HG03469 (cell line): Measurements from ENCODE around the gene ZDHHC1.

Source experiments
- ATAC-seq: cut with Tn5 transposase; IDR thresholded peaks from one replicate; pipeline ENCODE4 v1.9.1; 2021; ENCODE audit warnings: mild to moderate bottlenecking, moderate library complexity, moderate number of reproducible peaks; ENCODE audit not compliant: unreplicated experiment

ZDHHC1 gene

GRCh38 chr16:67448580-67448979 is 32.3 kb upstream of the ZDHHC1 start:
- no peak for ATAC-seq

GRCh38 chr16:67447508-67448076 is 31.3 kb upstream of the ZDHHC1 start:
- ATAC-seq, result no peak

- no peak for ATAC-seq
Observed at GRCh38 chr16:67446968-67447507, 30.8 kb upstream of the ZDHHC1 start.

GRCh38 chr16:67445913-67446907 is 29.9 kb upstream of the ZDHHC1 start:
- ATAC-seq, result no peak

DNA sequence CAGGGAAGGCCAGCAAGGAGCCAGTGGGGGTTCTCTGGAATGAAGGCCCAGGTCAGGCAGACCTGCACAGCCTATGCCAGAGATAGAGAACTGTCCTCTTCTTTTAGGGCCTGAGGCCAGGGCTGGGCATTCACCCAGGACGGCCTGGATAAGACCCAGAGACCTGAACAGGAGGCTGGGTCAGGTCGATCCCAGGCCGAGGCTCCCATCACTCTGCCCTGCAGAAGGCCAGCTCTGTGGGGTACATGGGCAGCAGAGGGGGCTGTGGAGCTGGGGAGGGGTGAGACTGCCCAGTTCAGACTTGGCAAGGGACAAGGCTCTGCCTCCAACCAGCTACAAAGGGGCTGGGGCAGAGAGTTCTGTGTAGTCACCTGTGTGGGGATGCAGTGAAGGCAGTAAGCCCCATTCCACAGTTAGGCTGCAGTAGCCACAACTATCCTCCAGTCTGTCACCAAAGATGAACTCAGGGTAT is 29.2 kb upstream of the ZDHHC1 start:
- no peak for ATAC-seq

DNA sequence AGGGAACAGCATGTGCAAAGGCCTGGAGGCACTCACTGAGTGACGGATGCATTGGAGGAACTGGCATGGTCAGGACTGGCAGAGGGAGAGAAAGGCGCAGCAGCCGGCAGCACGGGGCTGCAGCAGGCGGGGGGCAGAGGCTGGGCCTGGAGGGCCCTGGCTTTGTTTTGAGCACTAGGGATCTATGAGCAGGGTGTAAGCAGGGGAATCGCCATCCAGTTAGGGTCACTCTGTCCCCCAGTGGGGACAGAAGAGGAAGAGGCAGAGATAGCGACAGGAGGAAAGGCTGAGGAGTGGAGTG is 28.8 kb upstream of the ZDHHC1 start:
- no peak for ATAC-seq

- no peak for ATAC-seq
Observed at GRCh38 chr16:67444259-67445125, 28.2 kb upstream of the ZDHHC1 start.

GRCh38 chr16:67443265-67443664 is 27.0 kb upstream of the ZDHHC1 start:
- no peak for ATAC-seq

GRCh38 chr16:67442581-67443255 is 26.4 kb upstream of the ZDHHC1 start:
- ATAC-seq, result no peak

DNA sequence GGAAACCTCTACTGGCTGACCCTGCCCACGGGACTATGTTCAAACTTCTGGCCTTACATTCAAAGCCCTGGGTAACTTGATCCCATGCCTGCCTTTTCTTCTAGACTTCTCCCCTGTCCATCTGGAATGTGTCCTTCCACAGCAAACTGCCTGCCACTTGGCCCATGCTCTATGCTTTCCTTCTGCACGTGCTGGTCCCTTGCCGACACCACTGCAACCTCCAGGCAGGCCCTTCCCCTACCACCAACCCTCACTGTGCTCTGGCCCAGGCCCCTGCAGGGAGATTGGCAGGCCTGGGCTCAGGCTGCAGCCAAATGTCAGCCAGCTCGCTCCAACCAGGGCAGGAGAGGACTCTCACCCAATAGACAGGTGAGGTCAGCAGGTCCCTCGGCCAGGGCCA is 25.6 kb upstream of the ZDHHC1 start:
- ATAC-seq, result no peak

GRCh38 chr16:67441271-67441753 is 25.0 kb upstream of the ZDHHC1 start:
- no peak for ATAC-seq

- ATAC-seq, result no peak
Observed at GRCh38 chr16:67438824-67439393, 22.6 kb upstream of the ZDHHC1 start.

DNA sequence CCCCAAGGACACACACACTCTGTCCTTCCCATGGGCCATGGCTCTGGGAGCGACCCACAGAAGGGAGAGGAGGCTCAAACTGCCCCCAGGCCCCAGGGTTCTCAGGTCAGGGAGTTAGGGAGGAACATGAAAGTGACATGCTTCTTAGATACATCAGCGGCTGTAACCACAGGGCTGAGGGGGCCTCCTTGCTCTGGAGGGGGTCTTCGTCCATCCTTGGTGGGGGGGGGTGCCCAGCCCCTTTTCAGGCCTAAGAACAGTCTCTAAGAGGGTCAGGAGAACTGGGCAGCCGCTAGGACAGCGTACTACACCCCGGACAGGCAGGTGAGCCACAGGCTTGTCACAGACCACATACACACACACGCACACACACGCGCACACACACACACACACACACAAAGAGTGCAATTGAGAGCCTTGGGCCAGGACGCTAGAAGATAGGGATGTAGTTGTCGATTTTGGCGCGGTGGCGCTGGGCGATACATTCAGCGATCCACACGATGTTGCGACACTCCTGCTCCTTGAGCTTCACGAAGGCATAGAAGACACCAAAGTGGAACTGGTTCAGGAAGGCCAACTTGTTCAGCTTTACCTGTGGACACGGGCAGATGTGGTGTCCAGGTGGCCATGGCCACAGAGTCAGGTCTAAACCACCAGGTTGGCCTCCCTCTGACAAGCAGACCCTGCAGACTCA is 22.0 kb upstream of the ZDHHC1 start:
- ATAC-seq, result no peak

DNA sequence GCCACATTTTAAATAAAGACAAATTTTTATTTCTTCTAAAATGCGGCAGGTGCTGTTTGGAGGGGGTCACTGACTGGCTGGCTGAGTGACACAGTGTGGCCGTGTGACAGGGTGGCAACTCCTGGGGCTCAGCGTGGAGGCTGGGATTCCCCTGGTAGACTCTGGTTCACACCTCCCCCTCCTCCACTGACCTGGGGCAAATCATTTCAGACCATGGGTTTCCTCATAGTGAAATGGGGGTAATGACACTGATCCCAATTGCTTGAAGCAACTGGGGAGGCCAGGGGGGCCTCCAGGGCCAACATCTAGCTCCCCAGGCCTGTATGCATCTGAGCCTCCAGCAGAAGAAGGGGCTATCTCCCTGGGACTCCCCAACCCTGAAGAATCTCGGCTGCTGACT is 21.2 kb upstream of the ZDHHC1 start:
- no peak for ATAC-seq

- ATAC-seq, result no peak
Observed at GRCh38 chr16:67436640-67437193, 20.4 kb upstream of the ZDHHC1 start.

DNA sequence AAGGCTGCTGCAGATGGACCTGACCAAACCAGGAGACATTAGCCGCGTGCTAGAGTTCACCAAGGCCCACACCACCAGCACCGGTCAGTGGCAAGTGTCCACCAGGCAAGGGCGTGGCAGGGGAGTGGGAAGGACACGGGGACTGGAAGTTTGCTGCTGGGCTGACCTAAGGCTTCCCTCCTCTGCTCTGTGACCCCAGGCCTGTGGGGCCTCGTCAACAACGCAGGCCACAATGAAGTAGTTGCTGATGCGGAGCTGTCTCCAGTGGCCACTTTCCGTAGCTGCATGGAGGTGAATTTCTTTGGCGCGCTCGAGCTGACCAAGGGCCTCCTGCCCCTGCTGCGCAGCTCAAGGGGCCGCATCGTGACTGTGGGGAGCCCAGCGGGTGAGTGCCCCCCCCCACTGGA is 19.5 kb upstream of the ZDHHC1 start:
- no peak for ATAC-seq

DNA sequence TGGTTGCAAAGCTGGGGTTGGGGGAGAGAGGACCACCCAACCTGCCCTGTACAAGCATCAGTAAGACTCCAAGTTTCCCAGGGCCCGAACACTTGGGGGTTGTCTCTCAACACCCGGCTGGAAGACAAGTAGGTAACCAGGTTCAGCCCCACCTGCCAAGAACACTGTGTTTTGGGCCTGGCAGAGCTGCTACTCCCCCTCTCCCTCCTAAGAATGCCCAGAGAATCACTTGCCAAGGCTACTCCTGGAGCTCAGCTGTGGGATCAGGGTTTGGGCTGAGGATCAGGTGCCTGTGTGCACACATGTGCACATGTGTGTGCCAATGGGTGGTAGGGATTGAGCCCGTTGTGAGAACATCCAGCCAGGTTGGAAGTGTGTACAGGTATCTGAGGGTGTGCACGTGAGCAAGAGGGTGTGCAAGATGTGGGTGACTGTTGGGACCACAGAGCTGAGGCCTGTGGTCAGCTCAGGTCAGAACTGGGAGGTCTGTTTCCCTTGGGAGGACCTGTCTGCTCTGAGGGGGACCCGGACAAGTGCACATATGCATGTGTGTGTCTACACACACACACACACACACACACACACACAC is 16.9 kb upstream of the ZDHHC1 start:
- no peak for ATAC-seq

- ATAC-seq, result no peak
Observed at GRCh38 chr16:67432506-67432890, 16.2 kb upstream of the ZDHHC1 start.
